Stimulated activated CD8-positive, alpha-beta memory T cell treated with anti-CD3 and anti-CD28 coated beads, Interleukin-2, amount 100 ng/mL, for 48 hours (primary cell): ENCODE measurements around the gene PDCD2L.
"Not testable (repeated sequence)": the region's sequence is repeated elsewhere in the genome, so short reads cannot be mapped to it uniquely, and the experiment has no call there.

Experiments used
- DNase-seq, 2 donors: peaks; one replicate each; pipeline ENCODE4 v3.0.0-alpha.2; 2020; ENCODE audit warnings: low read depth in 2 of 2

PDCD2L gene

GRCh38 chr19:34469026-34469425 is 64.8 kb downstream of the PDCD2L start:
- not testable (repeated sequence) for DNase-seq

GRCh38 chr19:34471906-34472700 is 67.9 kb downstream of the PDCD2L start:
- DNase-seq: no peak

GRCh38 chr19:34474233-34474989 is 70.2 kb downstream of the PDCD2L start:
- no peak for DNase-seq

- no peak for DNase-seq
These were observed 71.1 kb downstream of the PDCD2L start for GRCh38 chr19:34475026-34475974.
